Activated CD4-positive, alpha-beta T cell treated with anti-CD3 and anti-CD28 coated beads, Interleukin-2, amount 50 U/mL, for 24 hours (primary cell): ENCODE measurements around the gene APIP.

Source experiments
- DNase-seq, 2 donors: peaks; one replicate each; pipeline ENCODE4 v3.0.0-alpha.2; 2020; ENCODE audit warnings: low read depth in 1 of 2, low spot score in 1 of 2

APIP gene

GRCh38 chr11:34916015-34916842 is at the start of gene APIP, which contains the start of gene PDHX:
TSS of gene APIP (minus strand) at chr11:34916379. CDS start at chr11:34916284, 95 bp downstream.
TSS of gene PDHX (plus strand) at chr11:34916618. CDS start at chr11:34916656, 38 bp downstream.
- peak; percentile 94 to 96 for DNase-seq

GRCh38 chr11:34964610-34965331 is 48.6 kb upstream of the APIP start:
- DNase-seq, result no peak

- no peak for DNase-seq
Observed at GRCh38 chr11:34963351-34963750, 47.2 kb upstream of the APIP start.

- no peak for DNase-seq
Observed at GRCh38 chr11:34962034-34962433, 45.9 kb upstream of the APIP start.

- no peak for DNase-seq
Observed at GRCh38 chr11:34960277-34960676, 44.1 kb upstream of the APIP start.

- DNase-seq, result no peak
Observed at GRCh38 chr11:34959770-34960169, 43.6 kb upstream of the APIP start.

- no peak for DNase-seq
Observed at GRCh38 chr11:34957606-34958005, 41.4 kb upstream of the APIP start.

GRCh38 chr11:34957206-34957605 is 41.0 kb upstream of the APIP start:
- DNase-seq, result no peak

- no peak for DNase-seq
Observed at GRCh38 chr11:34953955-34954354, 37.8 kb upstream of the APIP start.

- DNase-seq, result no peak
Observed at GRCh38 chr11:34948696-34949095, 32.5 kb upstream of the APIP start.

- no peak for DNase-seq
Observed at GRCh38 chr11:34944692-34945091, 28.5 kb upstream of the APIP start.

- no peak for DNase-seq
Observed at GRCh38 chr11:34941688-34942087, 25.5 kb upstream of the APIP start.

GRCh38 chr11:34940026-34940677 is 24.0 kb upstream of the APIP start:
- DNase-seq, result no peak

GRCh38 chr11:34938611-34939010 is 22.4 kb upstream of the APIP start:
- DNase-seq, result no peak

- no peak for DNase-seq
Observed at GRCh38 chr11:34936945-34937629, 20.9 kb upstream of the APIP start.

GRCh38 chr11:34929794-34930763 is 13.9 kb upstream of the APIP start:
- DNase-seq, result no peak

- DNase-seq, result no peak
Observed at GRCh38 chr11:34928960-34929680, 12.9 kb upstream of the APIP start.

GRCh38 chr11:34928268-34928959 is 12.2 kb upstream of the APIP start:
- no peak for DNase-seq

- no peak for DNase-seq
Observed at GRCh38 chr11:34926831-34927132, 10.6 kb upstream of the APIP start.
